Measurements from ENCODE around the gene LRRC8E.
A peak's percentile ranks its signal among the peaks of the same experiment; 100 is the strongest.

Gene LRRC8E

GRCh38 chr19:7921302-7921966 lies 33.1 kb downstream of the LRRC8E start:
- no peak for DNase-seq

- DNase-seq = no peak
Measured at GRCh38 chr19:7921967-7922835, 33.9 kb downstream of the LRRC8E start.

- no peak for DNase-seq
Measured at GRCh38 chr19:7922836-7923195, 34.5 kb downstream of the LRRC8E start.

- no peak for DNase-seq
Measured at GRCh38 chr19:7923295-7924191, 35.2 kb downstream of the LRRC8E start.

DNA sequence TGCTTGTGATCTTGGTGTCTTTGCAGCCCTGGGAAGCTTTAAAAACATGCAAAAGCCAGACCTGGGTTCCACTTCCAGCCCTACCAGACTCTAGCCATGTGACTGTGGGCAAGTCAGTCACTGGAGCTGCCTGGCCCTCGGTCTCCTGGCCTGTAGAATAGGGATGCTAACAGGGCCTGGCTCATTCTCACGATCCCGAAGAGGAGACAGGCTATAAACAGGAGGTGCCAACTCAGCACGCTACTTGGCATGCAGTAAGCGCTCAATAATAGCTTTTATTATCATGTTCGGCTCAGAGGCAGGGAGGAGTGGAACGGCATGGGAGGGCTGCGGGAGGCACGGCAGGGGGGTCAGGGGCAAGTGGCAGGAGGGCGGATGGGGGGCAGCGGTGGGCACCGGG lies 35.9 kb downstream of the LRRC8E start:
- no peak for DNase-seq

DNA sequence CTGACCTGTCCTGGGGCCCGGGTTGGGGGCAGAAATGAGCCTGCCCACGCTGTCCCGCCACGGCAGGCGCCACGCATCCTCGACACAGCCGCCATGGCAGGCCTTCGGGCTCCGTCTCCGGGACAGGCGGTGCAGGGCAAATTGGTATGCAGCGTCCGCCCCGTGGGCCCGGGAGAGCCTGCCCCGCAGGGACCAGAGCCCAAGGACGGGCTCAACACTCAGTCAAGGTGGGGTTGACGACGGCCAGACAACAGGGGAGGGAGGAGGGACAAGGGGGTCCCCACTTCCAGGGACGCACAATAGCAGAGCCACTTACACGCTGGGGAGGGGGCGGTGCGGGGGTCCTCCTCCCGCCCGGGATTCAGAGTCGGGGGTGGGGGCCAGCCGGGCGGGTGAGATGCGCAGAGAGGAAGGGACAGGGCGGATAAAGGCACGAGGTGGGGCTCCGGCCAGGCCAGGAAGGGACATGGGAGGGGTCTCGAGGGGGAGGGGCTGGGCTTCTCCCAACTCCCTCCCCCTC lies 36.4 kb downstream of the LRRC8E start:
- no peak for DNase-seq

- DNase-seq = peak; percentile 29 to 59
Measured at GRCh38 chr19:7925171-7925851, 37.0 kb downstream of the LRRC8E start.

DNA sequence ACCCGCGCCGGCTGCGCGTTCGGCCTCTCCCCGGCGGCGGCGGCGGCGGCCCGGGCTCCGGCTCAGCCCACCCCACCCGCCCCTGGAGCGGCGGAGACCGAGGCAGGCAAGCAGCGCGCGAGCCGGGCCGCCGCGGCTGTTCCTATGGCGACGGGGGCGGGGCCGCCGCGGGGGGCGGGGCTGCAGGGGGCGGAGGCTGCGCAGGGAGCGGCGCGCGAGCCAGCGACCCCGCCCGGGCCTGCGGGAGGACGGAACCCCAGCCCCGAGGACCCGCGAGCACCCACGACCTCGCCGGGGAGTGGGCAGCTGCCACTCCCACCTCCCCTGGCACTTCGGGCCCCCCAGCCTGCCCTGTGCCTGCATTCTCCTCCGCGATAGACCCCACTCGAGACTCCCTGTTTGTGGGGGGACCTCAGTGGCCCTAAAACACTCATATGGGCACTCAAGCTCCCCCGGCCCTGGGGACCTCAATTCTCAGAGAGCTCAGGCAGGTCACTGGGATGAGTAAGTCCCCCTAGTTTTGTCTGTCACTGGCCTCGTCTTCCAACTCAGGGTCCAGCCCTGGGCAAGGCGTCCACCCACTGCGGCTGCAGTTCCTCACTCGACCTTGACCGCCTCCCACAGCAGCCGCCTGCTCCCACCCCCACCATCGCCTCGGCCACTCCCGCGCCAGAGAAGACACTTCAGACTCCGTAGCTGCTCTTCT lies 37.9 kb downstream of the LRRC8E start, which contains the start of gene CTXN1:
Gene CTXN1, minus strand, starts transcription at position 115 of the 706 bp plus-strand sequence. CDS start 597 bp downstream, outside the sequence.
- DNase-seq = peak; percentile 26 to 67

- DNase-seq = no peak
Measured at GRCh38 chr19:7926727-7927604, 38.7 kb downstream of the LRRC8E start.

GRCh38 chr19:7927605-7928333 lies 39.5 kb downstream of the LRRC8E start:
- no peak for DNase-seq

GRCh38 chr19:7928334-7928706 lies 40.0 kb downstream of the LRRC8E start:
- no peak for DNase-seq

DNA sequence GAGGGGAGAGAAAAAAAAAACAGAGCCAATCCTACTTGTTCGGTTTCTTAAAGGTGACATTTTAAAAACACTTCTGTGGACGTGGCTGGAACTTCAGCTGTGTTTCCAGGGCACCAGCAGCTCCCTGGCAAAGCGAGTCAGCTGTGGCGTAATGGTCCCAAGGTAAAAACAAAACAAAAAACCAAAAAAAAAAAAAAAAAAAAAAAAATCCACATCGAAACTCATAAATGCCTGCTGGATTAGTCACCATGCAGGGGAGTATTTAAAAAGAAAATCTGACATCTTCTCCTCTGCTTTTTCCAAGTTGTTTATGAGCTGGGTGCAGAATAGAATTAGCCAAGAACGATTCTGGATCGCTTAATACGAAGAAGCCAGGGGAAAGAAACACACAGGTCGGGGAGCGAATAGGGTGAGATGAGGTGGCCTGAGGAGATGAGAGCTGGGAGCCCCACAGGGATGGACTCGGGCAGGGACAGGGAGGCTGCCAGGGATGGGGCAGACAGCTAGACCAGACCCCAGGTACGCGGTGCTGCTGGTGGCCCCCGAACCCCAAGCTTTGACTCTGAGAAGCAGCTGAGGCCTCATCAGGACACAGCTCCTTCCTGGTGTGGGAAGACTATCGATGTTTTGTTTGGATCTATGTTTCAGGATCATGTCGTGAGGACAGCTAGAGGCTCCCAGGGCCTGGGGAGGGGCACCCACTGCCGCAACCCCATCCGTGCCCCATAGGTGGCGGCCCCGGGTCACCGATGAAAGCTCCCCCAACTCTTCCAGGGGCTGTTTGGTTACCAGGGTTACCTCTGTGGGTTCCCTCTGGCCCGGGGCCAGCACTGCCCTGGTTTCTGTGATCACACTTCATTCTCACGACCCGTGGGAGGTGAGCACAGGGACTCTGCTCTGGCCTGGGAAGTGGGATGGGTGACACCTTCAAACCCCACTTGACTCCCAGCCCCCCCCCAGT lies 40.7 kb downstream of the LRRC8E start:
- peak; percentile 21 to 46 for DNase-seq

DNA sequence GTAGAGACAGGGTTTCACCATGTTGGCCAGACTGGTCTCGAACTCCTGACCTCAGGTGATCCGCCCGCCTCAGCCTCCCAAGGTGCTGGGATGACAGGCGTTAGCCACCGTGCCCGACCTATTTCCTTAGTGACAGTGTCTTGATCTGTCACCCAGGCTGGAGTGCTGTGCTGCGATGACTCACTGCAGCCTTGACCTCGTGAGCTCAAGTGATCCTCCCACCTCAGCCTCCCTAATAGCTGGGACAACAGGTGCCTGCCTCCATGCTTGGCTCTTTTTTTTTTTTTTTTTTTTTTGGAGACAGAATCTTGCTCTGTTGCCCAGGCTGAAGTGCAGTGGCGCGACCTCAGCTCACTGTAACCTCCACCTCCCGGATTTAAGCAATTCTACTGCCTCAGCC lies 41.7 kb downstream of the LRRC8E start:
- DNase-seq = peak in 1 of 2 donors; percentile 57

DNA sequence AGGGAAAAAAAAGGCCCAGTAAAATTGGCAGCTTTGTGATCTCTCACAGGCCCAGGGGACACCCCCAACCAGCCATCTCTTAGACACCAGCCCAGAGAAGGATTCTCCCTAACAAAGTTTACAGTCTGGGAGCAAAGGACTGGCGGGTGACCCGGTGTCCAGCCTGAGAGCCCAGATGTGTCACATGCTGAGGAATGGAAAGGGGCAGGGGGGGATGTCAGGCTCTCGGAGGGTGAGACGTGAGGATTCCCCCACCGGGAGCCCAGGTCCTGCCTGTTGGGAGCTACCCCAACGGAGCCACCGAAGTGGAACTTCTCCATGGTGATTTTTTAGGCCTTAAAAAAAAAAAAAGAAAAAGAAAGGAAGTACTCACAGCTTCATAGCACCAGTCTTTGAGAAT lies 42.5 kb downstream of the LRRC8E start:
- no peak for DNase-seq

- DNase-seq = no peak
Measured at GRCh38 chr19:7931221-7932061, 43.1 kb downstream of the LRRC8E start.

GRCh38 chr19:7932276-7932929 lies 44.1 kb downstream of the LRRC8E start:
- no peak for DNase-seq

GRCh38 chr19:7932930-7933300 lies 44.6 kb downstream of the LRRC8E start:
- DNase-seq = no peak

Data from inflammatory macrophage (primary cell).